ENCODE measurements around the gene NANP.
"Not testable (repeated sequence)": the region's sequence is repeated elsewhere in the genome, so short reads cannot be mapped to it uniquely, and the experiment has no call there.

The NANP gene

DNA sequence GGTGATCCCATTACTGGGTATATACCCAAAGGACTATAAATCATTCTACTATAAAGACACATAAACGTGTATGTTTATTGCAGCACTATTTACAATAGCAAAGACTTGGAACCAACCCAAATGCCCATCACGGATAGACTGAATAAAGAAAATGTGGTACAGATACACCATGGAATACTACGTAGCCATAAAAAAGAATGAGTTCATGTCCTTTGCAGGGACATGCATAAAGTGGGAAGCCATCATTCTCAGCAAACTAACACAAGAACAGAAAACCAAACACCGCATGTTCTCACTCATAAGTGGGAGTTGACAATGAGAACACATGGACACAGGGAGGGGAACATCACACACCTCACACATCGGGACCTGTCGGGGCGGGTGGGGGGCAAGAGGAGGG lies 40.2 kb downstream of the NANP start:
- H3K27ac ChIP-seq (ENCODE audit: low read depth, low read length); H2AK5ac ChIP-seq (ENCODE audit: low read length); H3K36me3 ChIP-seq (ENCODE audit: control insufficient read depth in 1 of 2, insufficient read depth in 2 of 2, low read length in 2 of 2); H3K9ac ChIP-seq (ENCODE audit: low read length); H3K4me3 ChIP-seq (ENCODE audit: low read depth, low read length); H4K91ac ChIP-seq (ENCODE audit: low read depth, low read length); H4K12ac ChIP-seq (ENCODE audit: low read depth, low read length); H3K4ac ChIP-seq (ENCODE audit: low read depth, low read length); H3K9me3 ChIP-seq (ENCODE audit: insufficient read depth, low read depth, low read length); DNase-seq; H3K4me2 ChIP-seq (ENCODE audit: low read length); H2BK120ac ChIP-seq (ENCODE audit: insufficient read depth, low read length, poor library complexity); H3K18ac ChIP-seq (ENCODE audit: low read length); H3K14ac ChIP-seq (ENCODE audit: low read length); H2AFZ ChIP-seq (ENCODE audit: insufficient read depth, low read length, poor library complexity); H2BK5ac ChIP-seq (ENCODE audit: low read depth, low read length, poor library complexity); H3K27me3 ChIP-seq (ENCODE audit: insufficient read depth, low read length); H4K8ac ChIP-seq (ENCODE audit: low read depth, low read length); H2BK12ac ChIP-seq (ENCODE audit: low read length); H3K4me1 ChIP-seq (ENCODE audit: control insufficient read depth in 1 of 2, insufficient read depth in 2 of 2, low read length in 2 of 2); H3K23ac ChIP-seq (ENCODE audit: low read length): not testable (repeated sequence)
- peaks cover 16% of the 10 kb centered on the region for H3K79me2 ChIP-seq (ENCODE audit: control insufficient read depth, insufficient read depth, low read length, poor library complexity)
- WGBS (ENCODE audit: extremely low coverage, insufficient coverage, insufficient read length), result no CpG with 5 or more reads among the region's 7 CpGs
- H3K79me1 ChIP-seq (ENCODE audit: low read length), result peaks cover 11% of the 10 kb centered on the region

DNA sequence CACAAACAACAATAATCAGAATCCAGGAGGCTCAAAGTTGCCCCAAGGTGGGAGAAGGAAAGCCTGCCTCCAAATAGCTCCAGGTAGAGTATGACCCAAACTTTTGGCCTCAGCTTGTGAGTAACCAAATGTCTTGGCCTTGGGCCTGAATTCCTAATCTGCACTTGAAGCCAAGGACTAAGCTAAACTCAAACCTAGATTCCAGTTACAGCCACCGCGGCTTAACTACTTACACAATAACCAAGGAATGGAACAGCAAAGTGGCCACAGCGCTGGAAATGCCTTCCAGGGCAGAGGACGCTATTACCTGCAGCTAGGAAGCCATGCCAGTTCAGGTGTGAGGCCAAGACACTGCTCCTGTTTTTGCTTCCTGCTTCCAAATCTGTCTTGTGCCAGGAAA lies 43.1 kb downstream of the NANP start:
- H3K4me1 ChIP-seq (ENCODE audit: control insufficient read depth in 1 of 2, insufficient read depth in 2 of 2, low read length in 2 of 2), result peaks cover 0 to 7% of the 10 kb centered on the region in 2 experiments
- H3K27ac ChIP-seq (ENCODE audit: low read depth, low read length), result no peak overlapping the region
- H4K8ac ChIP-seq (ENCODE audit: low read depth, low read length), result no peak overlapping the region
- no peak overlapping the region for H3K23ac ChIP-seq (ENCODE audit: low read length)
- peaks cover 11% of the 10 kb centered on the region for H3K79me1 ChIP-seq (ENCODE audit: low read length)
- H4K91ac ChIP-seq (ENCODE audit: low read depth, low read length), result no peak overlapping the region
- H2AFZ ChIP-seq (ENCODE audit: insufficient read depth, low read length, poor library complexity), result no peak overlapping the region
- H3K18ac ChIP-seq (ENCODE audit: low read length), result no peak overlapping the region
- WGBS (ENCODE audit: extremely low coverage, insufficient coverage, insufficient read length), result no CpG with 5 or more reads among the region's 4 CpGs
- peak overlapping the region; percentile 54 for H3K4ac ChIP-seq (ENCODE audit: low read depth, low read length)
- H3K27me3 ChIP-seq (ENCODE audit: insufficient read depth, low read length), result no peaks in the 10 kb centered on the region
- no peak overlapping the region for H2BK120ac ChIP-seq (ENCODE audit: insufficient read depth, low read length, poor library complexity)
- no peak overlapping the region for H3K4me2 ChIP-seq (ENCODE audit: low read length)
- peaks cover 8% of the 10 kb centered on the region in 2 experiments for H3K36me3 ChIP-seq (ENCODE audit: control insufficient read depth in 1 of 2, insufficient read depth in 2 of 2, low read length in 2 of 2)
- no peak overlapping the region for H2BK5ac ChIP-seq (ENCODE audit: low read depth, low read length, poor library complexity)
- H4K12ac ChIP-seq (ENCODE audit: low read depth, low read length), result no peak overlapping the region
- no peak overlapping the region for H3K4me3 ChIP-seq (ENCODE audit: low read depth, low read length)
- no peak overlapping the region for H2BK12ac ChIP-seq (ENCODE audit: low read length)
- H3K9ac ChIP-seq (ENCODE audit: low read length), result peak overlapping the region; percentile 50
- H3K9me3 ChIP-seq (ENCODE audit: insufficient read depth, low read depth, low read length), result no peaks in the 10 kb centered on the region
- DNase-seq, result no peak
- no peak overlapping the region for H3K14ac ChIP-seq (ENCODE audit: low read length)
- no peak overlapping the region for H2AK5ac ChIP-seq (ENCODE audit: low read length)
- H3K79me2 ChIP-seq (ENCODE audit: control insufficient read depth, insufficient read depth, low read length, poor library complexity), result peaks cover 16% of the 10 kb centered on the region

DNA sequence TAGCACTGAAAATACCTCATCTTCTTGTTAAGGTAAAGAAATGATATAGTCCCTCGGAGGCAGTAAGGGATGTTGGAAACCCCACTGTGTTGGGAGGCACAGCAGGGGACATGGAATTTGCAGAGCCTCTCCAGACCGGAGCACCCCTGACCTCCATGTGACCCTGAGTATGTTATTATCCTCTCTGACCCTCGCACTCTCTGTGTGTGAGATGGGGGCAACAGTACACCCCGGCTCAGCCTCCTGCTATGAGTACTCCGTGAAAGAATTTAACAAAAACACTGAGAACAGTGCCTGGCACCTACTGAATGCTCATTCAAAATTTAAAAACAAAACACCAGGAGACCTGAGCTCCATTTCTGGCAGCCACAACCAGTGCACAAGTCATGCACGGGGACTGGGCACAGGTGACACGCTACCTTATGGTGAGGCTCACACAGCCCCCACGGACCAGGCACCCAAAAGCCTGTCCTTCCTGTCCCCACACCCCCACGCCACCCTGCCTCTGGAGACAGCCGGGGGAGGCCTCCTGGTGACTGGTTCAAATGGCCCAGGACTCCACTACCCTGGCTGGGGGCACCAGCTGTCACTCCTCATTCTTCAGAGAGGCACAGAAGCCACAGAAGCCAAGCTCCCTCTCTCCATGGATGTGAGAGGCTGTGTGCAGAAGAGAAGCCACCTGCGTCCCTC lies 44.6 kb downstream of the NANP start:
- Histone ChIP-seq H3K9ac (ENCODE audit: low read length) (no peak overlapping the region), H3K9me3 (ENCODE audit: insufficient read depth, low read depth, low read length) (no peaks in the 10 kb centered on the region), H3K4me2 (ENCODE audit: low read length) (no peak overlapping the region), H3K4me1 (ENCODE audit: control insufficient read depth in 1 of 2, insufficient read depth in 2 of 2, low read length in 2 of 2) (peaks cover 0 to 7% of the 10 kb centered on the region in 2 experiments), H3K4ac (ENCODE audit: low read depth, low read length) (peak overlapping the region; percentile 16), H2BK120ac (ENCODE audit: insufficient read depth, low read length, poor library complexity) (no peak overlapping the region), H2AK5ac (ENCODE audit: low read length) (no peak overlapping the region), H4K91ac (ENCODE audit: low read depth, low read length) (no peak overlapping the region), H3K4me3 (ENCODE audit: low read depth, low read length) (no peak overlapping the region), H4K8ac (ENCODE audit: low read depth, low read length) (no peak overlapping the region), H3K36me3 (ENCODE audit: control insufficient read depth in 1 of 2, insufficient read depth in 2 of 2, low read length in 2 of 2) (peaks cover 8% of the 10 kb centered on the region in 2 experiments), H3K27ac (ENCODE audit: low read depth, low read length) (no peak overlapping the region), H3K18ac (ENCODE audit: low read length) (no peak overlapping the region), H2BK5ac (ENCODE audit: low read depth, low read length, poor library complexity) (no peak overlapping the region), H2BK12ac (ENCODE audit: low read length) (no peak overlapping the region), H4K12ac (ENCODE audit: low read depth, low read length) (no peak overlapping the region), H3K27me3 (ENCODE audit: insufficient read depth, low read length) (no peaks in the 10 kb centered on the region), H3K14ac (ENCODE audit: low read length) (no peak overlapping the region), H2AFZ (ENCODE audit: insufficient read depth, low read length, poor library complexity) (no peak overlapping the region), H3K79me2 (ENCODE audit: control insufficient read depth, insufficient read depth, low read length, poor library complexity) (peaks cover 6% of the 10 kb centered on the region), H3K79me1 (ENCODE audit: low read length) (no peaks in the 10 kb centered on the region), H3K23ac (ENCODE audit: low read length) (no peak overlapping the region)
- no CpG with 5 or more reads among the region's 11 CpGs for WGBS (ENCODE audit: extremely low coverage, insufficient coverage, insufficient read length)
- no peak for DNase-seq

DNA sequence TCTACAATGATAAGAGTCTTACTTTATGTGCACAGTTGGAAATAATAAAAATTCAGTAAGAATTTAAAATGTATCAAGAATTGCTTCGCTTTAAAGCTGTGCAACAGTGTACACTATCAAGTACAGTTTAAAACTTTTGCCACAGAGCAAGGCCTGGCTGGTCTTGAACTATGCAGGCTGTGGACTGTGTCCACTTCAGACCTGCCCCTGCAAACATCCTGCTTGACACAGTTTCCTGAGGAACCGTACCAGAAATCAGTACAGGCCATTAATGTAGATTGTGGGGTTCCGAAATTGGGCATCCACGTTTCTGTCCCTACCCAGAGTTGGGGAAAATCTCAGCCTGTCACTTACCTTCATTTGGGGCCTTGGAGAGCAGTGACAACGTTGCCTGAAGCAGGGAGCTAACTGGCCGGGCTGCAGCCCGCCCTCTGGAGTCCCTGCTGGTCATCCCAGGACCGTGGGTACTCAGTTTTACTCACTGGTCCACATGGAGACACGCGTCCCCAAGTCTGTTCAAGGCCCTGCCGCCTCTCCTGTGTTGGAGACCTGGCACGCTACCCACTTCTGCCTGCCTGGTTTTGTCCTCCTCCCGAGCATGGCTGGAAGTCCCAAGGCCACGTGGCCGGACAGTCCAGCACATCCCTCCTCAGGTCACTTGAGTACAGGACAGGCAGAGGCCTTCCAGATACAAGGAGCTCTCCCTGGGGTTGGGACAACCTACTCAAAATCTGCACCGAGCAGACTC lies 46.9 kb downstream of the NANP start:
- Histone ChIP-seq H4K12ac (ENCODE audit: low read depth, low read length) (no peak overlapping the region), H3K4me2 (ENCODE audit: low read length) (no peak overlapping the region), H3K79me2 (ENCODE audit: control insufficient read depth, insufficient read depth, low read length, poor library complexity) (peaks cover 6% of the 10 kb centered on the region), H3K9ac (ENCODE audit: low read length) (no peak overlapping the region), H3K18ac (ENCODE audit: low read length) (no peak overlapping the region), H3K23ac (ENCODE audit: low read length) (no peak overlapping the region), H3K14ac (ENCODE audit: low read length) (no peak overlapping the region), H4K8ac (ENCODE audit: low read depth, low read length) (no peak overlapping the region), H3K4me1 (ENCODE audit: control insufficient read depth in 1 of 2, insufficient read depth in 2 of 2, low read length in 2 of 2) (peaks cover 0 to 7% of the 10 kb centered on the region in 2 experiments), H3K36me3 (ENCODE audit: control insufficient read depth in 1 of 2, insufficient read depth in 2 of 2, low read length in 2 of 2) (peaks cover 8 to 10% of the 10 kb centered on the region in 2 experiments), H3K27me3 (ENCODE audit: insufficient read depth, low read length) (no peaks in the 10 kb centered on the region), H3K27ac (ENCODE audit: low read depth, low read length) (no peak overlapping the region), H3K4ac (ENCODE audit: low read depth, low read length) (no peak overlapping the region), H2BK5ac (ENCODE audit: low read depth, low read length, poor library complexity) (no peak overlapping the region), H3K79me1 (ENCODE audit: low read length) (no peaks in the 10 kb centered on the region), H2BK120ac (ENCODE audit: insufficient read depth, low read length, poor library complexity) (no peak overlapping the region), H3K4me3 (ENCODE audit: low read depth, low read length) (no peak overlapping the region), H3K9me3 (ENCODE audit: insufficient read depth, low read depth, low read length) (no peaks in the 10 kb centered on the region), H2AK5ac (ENCODE audit: low read length) (no peak overlapping the region), H2AFZ (ENCODE audit: insufficient read depth, low read length, poor library complexity) (no peak overlapping the region), H4K91ac (ENCODE audit: low read depth, low read length) (no peak overlapping the region), H2BK12ac (ENCODE audit: low read length) (no peak overlapping the region)
- DNase-seq, result no peak
- WGBS (ENCODE audit: extremely low coverage, insufficient coverage, insufficient read length), result no CpG with 5 or more reads among the region's 16 CpGs
